OCI-LY7 (cell line): ENCODE data around the gene RBM6. TPM values are rescaled to one million over a fixed set of nuclear protein-coding genes. Genes with fewer than 3 reads are reported as not detected.

Experiments
- BruUV-seq: library from RNA; stranded (reverse); fragments of 400-500 nt; replicated peaks from 2 replicates; lab custom pipeline; 2021; lab: Mats Ljungman, UMichigan
- CTCF ChIA-PET: fragments of 300-600 bp; sonication (Branson Sonifier 250); formaldehyde crosslinking; loops from one replicate; lab custom pipeline; 2022; ENCODE audit warnings: antibody characterized with exemption; ENCODE audit not compliant: unreplicated experiment; lab: Charles Lee
- POLR2A ChIA-PET: fragments of 300-600 bp; sonication (Branson Sonifier 250); formaldehyde crosslinking; loops from one replicate; lab custom pipeline; 2022; ENCODE audit warnings: antibody characterized with exemption; lab: Charles Lee
- DNase-seq: peaks from one replicate; pipeline ENCODE4 v3.0.0-alpha.2; 2015; ENCODE audit warnings: low spot score
- H2AFZ ChIP-seq: fragments of 200-600 bp; sonication (generic), shearing (Covaris generic); 2 replicates; pipeline ENCODE4 v1.6.1; 2014; ENCODE audit warnings: mild to moderate bottlenecking, antibody characterized with exemption, low read length, moderate library complexity
- H3K27ac ChIP-seq: fragments of 200-600 bp; sonication (generic); 2 replicates; pipeline ENCODE4 v1.5.1; 2014; ENCODE audit warnings: mixed run types, low read depth, mild to moderate bottlenecking, moderate library complexity, low read length, inconsistent platforms; ENCODE audit not compliant: poor library complexity, severe bottlenecking
- H3K36me3 ChIP-seq: fragments of 200-600 bp; sonication (generic); 2 replicates; pipeline ENCODE4 v1.6.1; 2014; ENCODE audit warnings: mild to moderate bottlenecking, antibody characterized with exemption, low read length, moderate library complexity, mixed read lengths; ENCODE audit not compliant: insufficient read depth
- H3K4me1 ChIP-seq: fragments of 200-600 bp; sonication (generic); 2 replicates; pipeline ENCODE4 v1.5.1; 2014; ENCODE audit warnings: mild to moderate bottlenecking, low read length; ENCODE audit not compliant: insufficient read depth, poor library complexity, severe bottlenecking
- H3K4me2 ChIP-seq: fragments of 200-600 bp; sonication (generic); 2 replicates; pipeline ENCODE4 v1.6.1; 2014; ENCODE audit warnings: mild to moderate bottlenecking, low read length
- H3K4me3 ChIP-seq: fragments of 200-600 bp; sonication (generic); 2 replicates; pipeline ENCODE4 v1.5.1; 2014; ENCODE audit warnings: mild to moderate bottlenecking, low read depth, low read length; ENCODE audit not compliant: poor library complexity, severe bottlenecking
- H3K79me2 ChIP-seq: fragments of 200-600 bp; sonication (generic); 2 replicates; pipeline ENCODE4 v1.6.1; 2016; ENCODE audit warnings: low read depth, mild to moderate bottlenecking, low read length, moderate library complexity, mixed read lengths; ENCODE audit not compliant: insufficient read depth
- H3K9me2 ChIP-seq: fragments of 200-600 bp; sonication (generic); 2 replicates; pipeline ENCODE4 v1.6.1; 2016; ENCODE audit warnings: mild to moderate bottlenecking, low read length, mixed read lengths; ENCODE audit not compliant: insufficient read depth
- H3K9me3 ChIP-seq: fragments of 200-600 bp; sonication (generic); 2 replicates; pipeline ENCODE4 v1.6.1; 2014; ENCODE audit warnings: mild to moderate bottlenecking, mixed run types, low read length, mixed read lengths
- H4K20me1 ChIP-seq: fragments of 200-600 bp; sonication (generic); 2 replicates; pipeline ENCODE4 v1.6.1; 2014; ENCODE audit warnings: mild to moderate bottlenecking, antibody characterized with exemption, low read length, moderate library complexity, mixed read lengths; ENCODE audit not compliant: insufficient read depth
- CTCF ChIP-seq: fragments of 200-600 bp; sonication (generic); conservative IDR thresholded peaks from 2 replicates; pipeline ENCODE4 v1.5.1; 2014; ENCODE audit warnings: mild to moderate bottlenecking, antibody characterized with exemption, low read length, moderate library complexity, mixed read lengths
- EZH2phosphoT487 ChIP-seq: fragments of 200-600 bp; sonication (generic); IDR thresholded peaks from 2 replicates; pipeline ENCODE4 v1.6.1; 2018; ENCODE audit warnings: low read depth, borderline replicate concordance, mild to moderate bottlenecking, mixed run types, antibody characterized with exemption, low read length, moderate library complexity, mixed read lengths
- intact Hi-C: fragments of 100-400 bp; cut with micrococcal nuclease; formaldehyde crosslinking; loops from one replicate; pipeline ENCODE4 v1.10.0; 2022; ENCODE audit not compliant: unreplicated experiment
- total RNA-seq, 2 experiments: library from RNA; depleted of rRNA in 1 of 2; stranded (reverse); fragments of >200 nt in 1 of 2; shearing (Covaris generic) in 1 of 2; gene quantifications; 2 replicates each; pipeline ENCODE4 v1.2.3, GENCODE V29; 2014 to 2022

Gene RBM6
- total RNA-seq, 2 experiments from 2014 or later = 83.7 to 185 TPM

- Histone ChIP-seq H3K4me3 (no peak overlapping the region), H3K4me2 (no peak overlapping the region), H3K79me2 (no peaks in the 10 kb centered on the region), H3K36me3 (peaks cover 33% of the 10 kb centered on the region), H3K4me1 (no peaks in the 10 kb centered on the region), H3K9me2 (no peaks in the 10 kb centered on the region), H3K27ac (no peak overlapping the region), H3K9me3 (no peaks in the 10 kb centered on the region), H4K20me1 (no peaks in the 10 kb centered on the region), H2AFZ (no peak overlapping the region)
- ChIA-PET POLR2A (no interaction called here), CTCF (no interaction called here)
- intact Hi-C loops = no loop called here
- no peak for DNase-seq
- BruUV-seq = no TSS peak
- TF ChIP-seq EZH2phosphoT487 = no peak
- TF ChIP-seq CTCF = no peak
Measured at GRCh38 chr3:50124052-50124799, 184.3 kb downstream of the RBM6 start.

GRCh38 chr3:50124800-50125178 is 184.8 kb downstream of the RBM6 start:
- Histone ChIP-seq H4K20me1 (no peaks in the 10 kb centered on the region), H3K4me3 (no peak overlapping the region), H3K4me2 (no peak overlapping the region), H3K79me2 (no peaks in the 10 kb centered on the region), H3K9me2 (no peaks in the 10 kb centered on the region), H3K27ac (no peak overlapping the region), H2AFZ (no peak overlapping the region), H3K4me1 (no peaks in the 10 kb centered on the region), H3K9me3 (no peaks in the 10 kb centered on the region), H3K36me3 (peaks cover 27% of the 10 kb centered on the region)
- intact Hi-C loops = no loop called here
- no TSS peak for BruUV-seq
- POLR2A ChIA-PET = no interaction called here
- no peak for DNase-seq
- CTCF ChIA-PET = no interaction called here
- TF ChIP-seq EZH2phosphoT487 (no peak), CTCF (no peak)

- no peak overlapping the region for H3K4me3 ChIP-seq
- DNase-seq = no peak
- TF ChIP-seq EZH2phosphoT487 = no peak
- TF ChIP-seq CTCF = no peak
- H2AFZ ChIP-seq = no peak overlapping the region
- no peak overlapping the region for H3K4me2 ChIP-seq
- no peaks in the 10 kb centered on the region for H3K9me2 ChIP-seq
- H3K36me3 ChIP-seq = peaks cover 18% of the 10 kb centered on the region
- no peak overlapping the region for H3K27ac ChIP-seq
- H3K4me1 ChIP-seq = no peaks in the 10 kb centered on the region
- no TSS peak for BruUV-seq
- H3K9me3 ChIP-seq = no peaks in the 10 kb centered on the region
- CTCF ChIA-PET = interaction anchor here (0.5 kb wide), 1 partner anchor 318 kb away, joined by 3 read pairs; no protein-coding TSS in a partner anchor
- intact Hi-C loops = no loop called here
- no peaks in the 10 kb centered on the region for H4K20me1 ChIP-seq
- POLR2A ChIA-PET = no interaction called here
- no peaks in the 10 kb centered on the region for H3K79me2 ChIP-seq
Measured at GRCh38 chr3:50125541-50126286, 185.8 kb downstream of the RBM6 start.
